GM19395 (cell line): ENCODE measurements around the gene MUC3A.
"Not testable (repeated sequence)": the region's sequence is repeated elsewhere in the genome, so short reads cannot be mapped to it uniquely, and the experiment has no call there.

Experiments used
- ATAC-seq: cut with Tn5 transposase; IDR thresholded peaks from one replicate; pipeline ENCODE4 v1.9.1; 2021; ENCODE audit warnings: mild to moderate bottlenecking, moderate library complexity; ENCODE audit not compliant: unreplicated experiment

Gene MUC3A

DNA sequence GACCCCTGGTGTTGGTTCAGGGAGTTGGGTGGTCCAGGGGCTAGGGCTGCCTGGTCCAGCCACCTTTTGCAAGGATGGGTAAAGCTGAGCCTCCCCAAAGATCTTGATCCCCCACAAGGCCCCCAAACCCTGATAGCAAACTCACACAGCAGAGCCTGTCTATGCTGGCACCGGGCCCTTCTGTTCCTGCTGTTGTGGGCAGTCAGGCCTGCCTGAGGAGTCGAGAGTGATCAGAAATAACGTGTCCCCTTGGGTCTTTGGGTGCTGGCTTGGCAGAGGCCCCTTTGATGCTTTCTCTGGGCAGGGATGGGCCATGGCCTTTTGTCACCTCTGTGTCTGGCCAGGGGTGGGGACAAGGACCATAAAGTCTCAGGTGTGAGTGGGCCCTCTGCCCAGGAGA, 19.3 kb downstream of the MUC3A start:
- no peak for ATAC-seq

DNA sequence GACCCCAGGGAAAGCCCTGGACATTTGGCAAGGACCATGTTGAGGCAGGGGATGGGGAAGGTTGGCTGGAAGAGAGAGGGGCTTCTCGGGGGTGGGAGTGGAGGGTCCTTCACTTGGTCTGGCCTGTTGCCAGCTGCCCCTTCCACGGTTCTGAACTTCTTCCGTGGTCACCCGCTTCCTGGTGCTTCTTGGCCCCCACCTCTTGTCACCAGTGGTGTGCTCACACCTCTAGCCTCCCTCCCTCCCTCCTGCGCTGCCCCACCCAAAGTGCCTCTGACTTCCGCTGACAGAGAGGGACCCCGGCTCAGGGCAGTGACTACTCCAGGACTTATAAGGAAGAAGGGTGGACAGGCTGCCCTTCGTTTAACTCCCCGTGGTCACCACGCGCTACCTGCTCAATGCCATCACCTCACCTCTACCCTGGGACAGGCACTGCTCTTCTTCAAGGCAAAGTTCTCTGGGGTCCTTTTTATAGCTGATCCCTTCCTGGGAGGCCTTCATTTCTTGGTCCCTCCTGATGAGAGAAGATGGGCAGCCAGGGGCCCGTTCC, 19.8 kb downstream of the MUC3A start, which contains the start of gene MUC12:
TSS of gene MUC12 (plus strand) at position 500 of the 550 bp plus-strand sequence. CDS start 58 bp downstream, outside the sequence.
- ATAC-seq = no peak

DNA sequence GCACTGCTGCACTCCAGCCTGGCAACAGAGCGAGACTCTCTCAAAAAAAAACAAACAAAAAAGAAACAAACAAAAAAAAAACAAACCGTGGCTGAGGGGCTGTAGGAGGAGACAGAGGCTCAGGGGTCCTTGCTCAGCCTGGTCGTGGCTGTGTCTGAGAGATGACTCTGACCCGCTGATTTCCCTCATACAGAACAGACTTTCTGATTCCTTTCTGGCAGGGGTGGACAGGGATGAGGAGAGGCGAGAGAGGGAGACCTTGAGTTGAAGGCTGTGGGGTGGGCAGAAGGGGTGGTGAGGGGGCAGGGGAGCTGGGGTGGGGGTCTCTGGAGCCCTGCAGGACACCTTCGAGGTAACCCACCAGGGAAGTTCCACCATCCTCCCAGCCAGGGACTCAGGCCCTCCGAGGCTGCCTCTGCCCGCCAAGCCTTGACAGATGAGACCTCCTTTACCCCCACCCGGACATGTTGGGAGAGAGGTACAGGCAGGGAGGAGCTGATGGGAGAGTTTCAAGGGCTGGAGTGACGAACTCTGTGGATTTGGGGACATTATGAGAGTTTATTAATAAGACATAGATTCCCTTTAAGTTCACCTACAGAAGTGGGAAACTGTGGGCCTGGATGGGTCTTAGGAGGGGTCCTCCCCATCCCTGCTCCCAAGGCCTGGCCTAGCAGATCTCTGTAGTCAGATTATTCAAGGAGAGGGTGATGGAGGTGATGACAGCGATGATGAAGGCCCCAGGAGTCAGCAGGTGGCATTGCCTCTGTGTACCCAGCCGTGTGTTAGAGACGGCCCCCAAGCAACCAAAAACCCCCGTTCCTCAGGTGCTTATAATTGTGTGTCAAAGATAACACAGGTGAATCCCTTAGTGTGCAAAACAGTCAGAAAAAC, 22.0 kb downstream of the MUC3A start:
- ATAC-seq = no peak

DNA sequence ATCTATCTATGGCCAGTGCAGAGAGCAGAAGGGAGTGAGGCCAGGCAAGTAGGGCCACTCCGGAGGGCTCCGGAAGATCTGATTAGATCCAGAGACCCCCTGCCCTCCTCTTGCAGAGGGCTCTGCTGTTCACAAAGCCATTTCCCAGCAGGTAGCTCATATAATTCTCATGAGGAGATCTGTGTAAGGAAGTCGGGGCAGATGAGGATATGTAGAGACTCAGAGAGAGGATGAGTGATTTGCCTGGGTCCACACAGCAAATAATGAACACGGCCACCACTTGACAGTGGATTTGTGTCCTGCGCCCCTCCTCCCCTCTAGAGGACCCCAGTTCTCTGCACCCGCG, 22.6 kb downstream of the MUC3A start:
- ATAC-seq = no peak

DNA sequence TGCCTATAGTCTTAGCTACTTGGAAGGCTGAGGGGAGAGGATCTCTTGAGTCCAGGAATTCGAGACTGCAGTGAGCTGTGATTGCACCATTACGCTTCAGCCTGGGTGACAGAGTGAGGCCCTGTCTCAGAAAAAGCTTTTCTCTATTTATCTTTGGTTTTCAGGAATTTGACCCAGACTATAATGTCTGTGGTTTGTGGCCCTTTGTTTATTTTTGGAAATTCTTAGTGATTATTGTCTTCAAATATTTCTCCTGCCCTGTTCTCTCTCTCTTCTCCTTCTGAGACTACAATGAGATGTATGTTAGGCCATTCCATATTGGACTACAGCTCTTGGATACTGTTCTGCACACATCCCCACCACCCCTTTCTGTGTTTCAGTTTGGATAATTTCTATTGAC, 24.7 kb downstream of the MUC3A start:
- ATAC-seq = no peak

DNA sequence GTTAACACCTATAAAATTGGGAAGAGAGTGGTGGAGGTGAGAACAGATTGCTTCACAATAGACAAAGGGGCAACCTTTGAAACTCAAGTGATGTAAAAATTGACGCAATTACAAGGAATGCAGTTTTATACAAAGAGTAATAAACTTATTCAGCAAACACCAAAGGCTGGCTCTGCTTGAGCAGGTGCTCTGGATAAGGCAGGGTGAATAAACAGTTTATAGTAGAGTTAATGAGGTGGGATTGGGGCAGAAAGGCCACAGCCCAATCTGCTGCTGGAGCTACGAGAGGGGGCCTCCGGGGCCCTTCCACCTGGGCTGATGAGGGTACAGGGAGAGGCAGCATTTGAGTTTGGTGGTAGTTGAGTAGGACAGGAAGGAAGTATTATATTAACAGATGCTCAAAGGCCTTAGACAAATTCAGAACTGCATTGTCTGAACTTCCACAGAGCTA, 26.1 kb downstream of the MUC3A start:
- no peak for ATAC-seq

DNA sequence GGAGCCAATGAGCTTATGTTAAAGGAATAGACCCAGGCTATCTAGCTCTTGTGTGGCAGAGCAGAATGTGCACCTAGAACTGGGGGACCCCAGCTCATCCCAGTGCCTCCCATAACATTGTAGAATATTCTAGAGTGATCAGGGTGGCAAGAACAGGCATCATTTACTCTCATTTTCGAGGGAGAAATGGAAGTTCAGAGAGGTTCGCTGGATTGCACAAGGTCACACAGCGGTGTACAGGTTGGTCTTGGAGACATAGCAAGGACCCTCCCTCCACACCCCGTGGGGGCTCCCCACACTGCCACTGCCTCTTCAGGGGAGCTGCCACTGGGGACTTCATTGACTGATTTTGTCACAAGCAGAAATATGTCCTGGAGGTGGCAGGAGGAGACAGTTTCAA, 29.0 kb downstream of the MUC3A start:
- ATAC-seq = no peak

DNA sequence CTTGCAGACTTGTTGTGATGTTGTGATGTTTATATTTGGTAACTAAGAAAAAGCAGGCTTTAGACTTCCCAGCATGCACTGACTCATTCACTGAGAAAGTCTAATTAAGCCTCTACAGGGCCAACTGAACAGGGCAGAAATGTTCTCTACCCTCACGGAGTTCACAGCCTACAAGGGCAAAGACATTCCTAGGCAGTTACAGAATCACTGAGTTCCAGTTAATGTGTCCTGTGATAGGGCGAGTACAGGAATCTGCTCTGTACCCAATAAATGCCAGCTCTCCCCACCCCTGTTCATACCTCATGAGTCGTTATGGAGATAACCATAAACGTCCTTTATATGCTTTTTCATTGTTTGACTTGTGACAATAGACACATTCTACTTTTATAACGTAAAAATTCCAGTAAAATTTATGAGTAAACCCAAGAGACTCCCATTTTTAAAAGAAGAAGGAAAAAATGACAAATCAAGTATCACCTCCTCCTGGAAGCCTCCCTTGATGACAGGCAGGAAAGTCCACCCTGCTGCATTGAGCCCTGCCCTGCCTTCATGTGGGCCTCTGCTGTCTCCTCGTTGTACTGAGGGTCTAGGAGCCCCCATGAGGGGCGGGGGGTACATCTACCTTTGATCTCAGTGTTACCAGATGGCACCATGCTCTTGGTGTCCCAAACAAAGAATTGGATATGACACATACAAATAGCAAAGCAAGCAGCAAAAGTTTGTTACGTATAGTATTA, 34.3 kb downstream of the MUC3A start:
- no peak for ATAC-seq

DNA sequence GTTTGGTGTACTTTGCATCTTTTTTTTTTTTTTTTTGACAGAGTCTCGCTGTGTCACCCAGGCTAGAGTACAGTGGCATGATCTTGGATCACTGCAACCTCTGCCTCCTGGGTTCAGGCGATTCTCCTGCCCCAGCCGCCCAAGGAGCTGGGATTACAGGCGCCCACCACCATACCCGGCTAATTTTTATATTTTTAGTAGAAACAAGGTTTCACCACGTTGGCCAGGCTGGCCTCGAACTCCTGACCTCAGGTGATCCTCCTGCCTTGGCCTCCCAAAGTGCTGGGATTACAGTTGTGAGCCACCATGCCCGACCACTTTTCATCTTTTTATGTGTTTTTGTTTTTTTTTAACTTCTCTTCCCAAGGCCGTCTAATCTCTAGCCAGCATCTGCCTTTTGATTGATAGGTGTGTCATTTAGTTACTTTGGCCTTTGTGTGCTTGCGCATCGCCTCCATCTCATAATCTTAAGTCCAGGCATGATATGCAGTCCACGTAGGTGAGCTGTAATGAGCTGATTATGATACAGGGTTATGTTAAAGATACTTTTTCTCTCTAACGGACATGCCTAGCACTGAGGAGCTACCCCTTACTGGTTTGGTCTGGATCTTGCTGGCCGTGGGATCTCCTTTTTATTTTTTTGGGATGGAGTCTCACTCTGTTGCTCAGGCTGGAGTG, 35.0 kb downstream of the MUC3A start:
- not testable (repeated sequence) for ATAC-seq

DNA sequence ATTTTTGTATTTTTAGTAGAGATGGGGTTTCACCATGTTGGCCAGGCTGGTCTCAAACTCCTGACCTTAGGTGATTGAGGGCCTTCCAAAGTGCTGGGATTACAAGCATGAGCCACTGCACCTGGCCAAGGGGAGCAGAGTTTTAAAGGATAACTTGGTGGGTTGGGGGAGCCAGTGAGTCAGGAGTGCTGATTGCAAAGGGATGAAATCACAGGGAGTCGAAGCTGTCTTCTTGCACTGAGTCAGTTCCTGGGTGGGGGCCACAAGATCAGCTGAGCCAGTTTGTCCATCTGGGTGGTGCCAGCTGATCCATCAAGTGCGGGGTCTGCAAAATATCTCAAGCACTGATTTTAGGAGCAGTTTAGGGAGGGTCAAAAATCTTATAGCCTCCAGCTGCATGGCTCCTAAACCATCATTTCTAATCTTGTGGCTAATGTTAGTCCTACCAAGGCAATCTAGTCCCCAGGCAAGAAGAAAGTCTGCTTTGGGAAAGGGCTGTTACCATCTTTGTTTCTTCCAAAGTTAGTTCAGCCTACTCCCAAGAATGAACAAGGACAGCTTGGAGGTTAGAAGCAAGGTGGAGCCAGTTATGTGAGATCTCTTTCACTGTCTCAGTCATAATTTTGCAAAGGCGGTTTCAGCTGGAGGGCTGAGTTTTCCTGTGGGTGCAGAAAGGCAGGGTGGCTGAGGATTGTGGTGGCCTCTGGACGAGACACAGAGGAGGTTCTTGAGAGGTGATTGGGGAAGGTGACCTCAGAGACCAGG, 35.9 kb downstream of the MUC3A start:
- not testable (repeated sequence) for ATAC-seq

DNA sequence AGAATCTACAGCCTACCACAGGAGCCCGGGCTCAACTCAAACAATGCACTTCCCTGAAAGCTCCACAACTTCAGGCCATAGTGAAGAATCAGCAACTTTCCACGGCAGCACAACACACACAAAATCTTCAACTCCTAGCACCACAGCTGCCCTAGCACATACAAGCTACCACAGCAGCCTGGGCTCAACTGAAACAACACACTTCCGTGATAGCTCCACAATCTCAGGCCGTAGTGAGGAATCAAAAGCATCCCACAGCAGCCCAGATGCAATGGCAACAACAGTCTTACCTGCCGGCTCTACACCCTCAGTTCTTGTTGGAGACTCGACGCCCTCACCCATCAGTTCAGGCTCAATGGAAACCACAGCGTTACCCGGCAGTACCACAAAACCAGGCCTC, 42.3 kb downstream of the MUC3A start:
- ATAC-seq = no peak

DNA sequence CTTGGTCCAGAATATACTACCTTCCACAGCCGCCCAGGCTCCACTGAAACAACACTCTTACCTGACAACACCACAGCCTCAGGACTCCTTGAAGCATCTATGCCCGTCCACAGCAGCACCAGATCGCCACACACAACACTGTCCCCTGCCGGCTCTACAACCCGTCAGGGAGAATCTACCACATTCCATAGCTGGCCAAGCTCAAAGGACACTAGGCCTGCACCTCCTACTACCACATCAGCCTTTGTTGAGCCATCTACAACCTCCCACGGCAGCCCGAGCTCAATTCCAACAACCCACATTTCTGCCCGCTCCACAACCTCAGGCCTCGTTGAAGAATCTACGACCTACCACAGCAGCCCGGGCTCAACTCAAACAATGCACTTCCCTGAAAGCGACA, 42.9 kb downstream of the MUC3A start:
- ATAC-seq = not testable (repeated sequence)

DNA sequence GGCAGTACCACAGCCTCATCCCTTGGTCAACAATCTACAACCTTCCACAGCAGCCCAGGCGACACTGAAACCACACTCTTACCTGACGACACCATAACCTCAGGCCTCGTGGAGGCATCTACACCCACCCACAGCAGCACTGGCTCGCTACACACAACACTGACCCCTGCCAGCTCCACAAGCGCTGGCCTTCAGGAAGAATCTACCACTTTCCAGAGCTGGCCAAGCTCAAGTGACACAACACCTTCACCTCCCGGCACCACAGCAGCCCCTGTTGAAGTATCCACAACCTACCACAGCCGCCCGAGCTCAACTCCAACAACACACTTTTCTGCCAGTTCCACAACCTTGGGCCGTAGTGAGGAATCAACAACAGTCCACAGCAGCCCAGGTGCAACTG, 45.3 kb downstream of the MUC3A start:
- ATAC-seq = not testable (repeated sequence)

DNA sequence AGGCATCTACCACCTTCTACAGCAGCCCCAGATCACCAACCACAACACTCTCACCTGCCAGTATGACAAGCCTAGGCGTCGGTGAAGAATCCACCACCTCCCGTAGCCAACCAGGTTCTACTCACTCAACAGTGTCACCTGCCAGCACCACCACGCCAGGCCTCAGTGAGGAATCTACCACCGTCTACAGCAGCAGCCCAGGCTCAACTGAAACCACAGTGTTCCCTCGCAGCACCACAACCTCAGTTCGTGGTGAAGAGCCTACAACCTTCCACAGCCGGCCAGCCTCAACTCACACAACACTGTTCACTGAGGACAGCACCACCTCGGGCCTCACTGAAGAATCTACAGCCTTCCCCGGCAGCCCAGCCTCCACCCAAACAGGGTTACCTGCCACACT, 49.2 kb downstream of the MUC3A start:
- not testable (repeated sequence) for ATAC-seq

DNA sequence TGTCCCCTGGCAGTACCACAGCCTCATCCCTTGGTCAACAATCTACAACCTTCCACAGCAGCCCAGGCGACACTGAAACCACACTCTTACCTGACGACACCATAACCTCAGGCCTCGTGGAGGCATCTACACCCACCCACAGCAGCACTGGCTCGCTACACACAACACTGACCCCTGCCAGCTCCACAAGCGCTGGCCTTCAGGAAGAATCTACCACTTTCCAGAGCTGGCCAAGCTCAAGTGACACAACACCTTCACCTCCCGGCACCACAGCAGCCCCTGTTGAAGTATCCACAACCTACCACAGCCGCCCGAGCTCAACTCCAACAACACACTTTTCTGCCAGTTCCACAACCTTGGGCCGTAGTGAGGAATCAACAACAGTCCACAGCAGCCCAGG, 50.0 kb downstream of the MUC3A start:
- not testable (repeated sequence) for ATAC-seq

DNA sequence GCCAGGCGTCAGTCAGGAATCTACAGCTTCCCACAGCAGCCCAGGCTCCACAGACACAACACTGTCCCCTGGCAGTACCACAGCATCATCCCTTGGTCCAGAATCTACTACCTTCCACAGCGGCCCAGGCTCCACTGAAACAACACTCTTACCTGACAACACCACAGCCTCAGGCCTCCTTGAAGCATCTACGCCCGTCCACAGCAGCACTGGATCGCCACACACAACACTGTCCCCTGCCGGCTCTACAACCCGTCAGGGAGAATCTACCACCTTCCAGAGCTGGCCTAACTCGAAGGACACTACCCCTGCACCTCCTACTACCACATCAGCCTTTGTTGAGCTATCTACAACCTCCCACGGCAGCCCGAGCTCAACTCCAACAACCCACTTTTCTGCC, 50.7 kb downstream of the MUC3A start:
- not testable (repeated sequence) for ATAC-seq

DNA sequence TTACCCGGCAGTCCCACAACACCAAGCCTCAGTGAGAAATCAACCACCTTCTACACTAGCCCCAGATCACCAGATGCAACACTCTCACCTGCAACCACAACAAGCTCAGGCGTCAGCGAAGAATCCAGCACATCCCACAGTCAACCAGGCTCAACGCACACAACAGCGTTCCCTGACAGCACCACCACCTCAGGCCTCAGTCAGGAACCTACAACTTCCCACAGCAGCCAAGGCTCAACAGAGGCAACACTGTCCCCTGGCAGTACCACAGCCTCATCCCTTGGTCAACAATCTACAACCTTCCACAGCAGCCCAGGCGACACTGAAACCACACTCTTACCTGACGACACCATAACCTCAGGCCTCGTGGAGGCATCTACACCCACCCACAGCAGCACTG, 53.0 kb downstream of the MUC3A start:
- ATAC-seq = not testable (repeated sequence)

DNA sequence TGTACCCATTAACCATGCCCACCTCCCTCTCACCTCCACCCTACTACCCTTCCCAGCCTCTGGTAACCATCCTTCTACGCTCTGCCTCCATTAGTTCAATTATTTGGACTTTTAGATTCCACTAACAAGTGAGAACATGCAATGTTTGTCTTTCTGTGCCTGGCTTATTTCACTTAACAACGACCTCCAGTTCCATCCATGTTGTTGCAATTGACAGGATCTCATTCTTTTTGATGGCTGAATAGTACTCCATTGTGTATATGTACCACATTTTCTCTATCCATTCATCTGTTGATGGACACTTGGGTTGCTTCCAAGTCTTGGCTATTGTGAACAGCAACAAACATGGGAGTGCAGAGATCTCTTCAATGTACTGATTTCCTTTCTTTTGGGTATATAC, 58.0 kb downstream of the MUC3A start:
- not testable (repeated sequence) for ATAC-seq

DNA sequence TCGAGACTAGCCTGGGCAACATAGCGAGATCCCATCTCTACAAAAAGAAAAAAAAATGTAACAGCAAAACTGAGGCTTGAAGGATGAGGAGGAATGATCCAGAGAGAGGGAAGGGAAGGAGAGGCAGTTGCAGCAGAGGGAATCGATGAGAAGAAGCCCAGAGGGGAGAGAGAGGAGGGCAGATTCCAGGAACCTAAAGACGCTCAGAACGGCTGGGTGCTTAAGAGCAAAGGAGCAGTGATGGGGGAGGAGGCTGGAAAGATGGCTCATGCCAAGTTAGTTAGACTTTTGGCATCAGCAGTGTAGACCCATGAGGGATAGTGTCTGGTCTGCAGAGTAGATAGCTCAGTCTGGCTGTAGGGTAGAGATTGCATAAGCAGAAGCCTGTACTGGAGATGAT, 60.3 kb downstream of the MUC3A start:
- ATAC-seq = no peak

DNA sequence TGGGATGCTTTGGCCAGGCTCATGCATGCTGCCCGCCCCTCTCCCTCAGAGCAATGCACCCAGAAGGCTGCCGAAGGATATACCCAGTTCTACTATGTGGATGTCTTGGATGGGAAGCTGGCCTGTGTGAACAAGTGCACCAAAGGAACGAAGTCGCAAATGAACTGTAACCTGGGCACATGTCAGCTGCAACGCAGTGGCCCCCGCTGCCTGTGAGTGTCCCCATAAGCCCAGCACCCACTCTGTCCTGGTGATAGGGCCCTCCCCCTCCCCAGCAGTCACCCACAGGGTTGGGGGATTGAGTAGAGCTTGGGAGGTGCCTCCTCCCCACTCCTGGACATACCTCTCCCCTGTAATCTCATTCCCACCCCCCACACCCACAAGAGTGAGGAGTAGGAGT, 63.6 kb downstream of the MUC3A start:
- no peak for ATAC-seq
